Testis (tissue), 3 donors: ENCODE measurements around the gene SPARC. TPM values are rescaled to one million over a fixed set of nuclear protein-coding genes. Genes with fewer than 3 reads are reported as not detected.

Experiments
- DNase-seq: peaks from one replicate; pipeline ENCODE4 v3.0.0-alpha.2; 2019
- H3K27ac ChIP-seq, 2 donors: fragments of 200-600 bp; sonication (generic); one replicate each; pipeline ENCODE4 v1.5.1; 2019
- H3K27me3 ChIP-seq: fragments of 200-600 bp; sonication (generic); one replicate; pipeline ENCODE4 v1.5.1; 2019
- H3K36me3 ChIP-seq: fragments of 200-600 bp; sonication (generic); one replicate; pipeline ENCODE4 v1.5.1; 2017; ENCODE audit warnings: low read depth; ENCODE audit errors: missing control alignments
- H3K4me1 ChIP-seq: fragments of 200-600 bp; sonication (generic); one replicate; pipeline ENCODE4 v1.5.1; 2019
- H3K4me3 ChIP-seq, 2 donors: fragments of 200-600 bp; sonication (generic); one replicate each; pipeline ENCODE4 v1.5.1; 2017 to 2019
- H3K9me3 ChIP-seq: fragments of 200-600 bp; sonication (generic); one replicate; pipeline ENCODE4 v1.5.1; 2017
- POLR2A ChIP-seq: fragments of 450-650 bp; IDR thresholded peaks from one replicate; pipeline ENCODE4 v1.6.1; 2017; ENCODE audit warnings: antibody characterized with exemption, mild to moderate bottlenecking, moderate library complexity
- WGBS, 2 donors: methylation state at CpG; one replicate each; pipeline ENCODE4 v1.1.5; 2018; 5-methylcytosine and 5-hydroxymethylcytosine counted together
- intact Hi-C: fragments of 100-400 bp; cut with DNase I; formaldehyde crosslinking; loops from one replicate; pipeline ENCODE4 v1.15.1; 2023; ENCODE audit warnings: low total_unique reads
- polyA plus RNA-seq: library from polyadenylated mRNA; stranded (reverse); fragments of 350-450 nt; fragmentation: Illumina TruSeq; extraction: RNeasy Lipid Tissue Mini Kit (QIAGEN cat#74804); gene quantifications from one replicate; pipeline ENCODE4 v1.2.3, GENCODE V29; 2014; ENCODE audit warnings: low read depth, low replicate concordance; ENCODE audit not compliant: insufficient read depth
- total RNA-seq, 2 donors: library from RNA; depleted of rRNA; stranded (reverse); fragments of >200 nt; gene quantifications; one replicate each; pipeline ENCODE4 v1.2.3, GENCODE V29; 2016
- TF ChIP-seq, protein P1 (sequence below), 3 experiments: fragments of 450-650 bp in 2 of 3; fragments of 200-600 bp in 1 of 3; sonication (generic) in 1 of 3; IDR thresholded peaks; one replicate each; pipeline ENCODE4 v1.5.1; 2016 to 2019; ENCODE audit warnings: antibody characterized with exemption in 3 of 3, mild to moderate bottlenecking in 2 of 3, moderate library complexity in 1 of 3

The SPARC gene
- total and polyA plus RNA-seq, 3 donors from 2014 or later: 1,884 to 3,080 (median 2,585) TPM

DNA sequence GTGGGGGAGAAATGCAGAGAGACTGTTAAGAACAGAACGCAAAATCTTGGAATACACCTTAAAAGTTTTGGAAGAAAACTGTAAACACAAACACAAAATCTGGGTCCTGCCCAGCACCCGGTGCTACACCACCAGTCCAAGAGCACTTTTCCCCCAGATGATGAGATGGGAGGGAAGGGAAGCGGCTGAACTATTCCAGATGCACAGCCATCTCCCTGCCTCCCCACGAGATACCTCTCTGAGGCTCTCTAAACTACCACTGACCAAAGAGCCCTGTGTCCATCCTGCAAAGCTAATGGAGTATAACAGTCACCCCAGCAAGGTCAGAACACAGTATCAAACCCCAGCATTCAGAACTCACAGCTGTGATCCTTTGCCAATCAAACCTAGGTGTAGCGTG, 8.0 kb downstream of the SPARC start:
- TF ChIP-seq POLR2A: no peak
- TF ChIP-seq, protein P1, sequence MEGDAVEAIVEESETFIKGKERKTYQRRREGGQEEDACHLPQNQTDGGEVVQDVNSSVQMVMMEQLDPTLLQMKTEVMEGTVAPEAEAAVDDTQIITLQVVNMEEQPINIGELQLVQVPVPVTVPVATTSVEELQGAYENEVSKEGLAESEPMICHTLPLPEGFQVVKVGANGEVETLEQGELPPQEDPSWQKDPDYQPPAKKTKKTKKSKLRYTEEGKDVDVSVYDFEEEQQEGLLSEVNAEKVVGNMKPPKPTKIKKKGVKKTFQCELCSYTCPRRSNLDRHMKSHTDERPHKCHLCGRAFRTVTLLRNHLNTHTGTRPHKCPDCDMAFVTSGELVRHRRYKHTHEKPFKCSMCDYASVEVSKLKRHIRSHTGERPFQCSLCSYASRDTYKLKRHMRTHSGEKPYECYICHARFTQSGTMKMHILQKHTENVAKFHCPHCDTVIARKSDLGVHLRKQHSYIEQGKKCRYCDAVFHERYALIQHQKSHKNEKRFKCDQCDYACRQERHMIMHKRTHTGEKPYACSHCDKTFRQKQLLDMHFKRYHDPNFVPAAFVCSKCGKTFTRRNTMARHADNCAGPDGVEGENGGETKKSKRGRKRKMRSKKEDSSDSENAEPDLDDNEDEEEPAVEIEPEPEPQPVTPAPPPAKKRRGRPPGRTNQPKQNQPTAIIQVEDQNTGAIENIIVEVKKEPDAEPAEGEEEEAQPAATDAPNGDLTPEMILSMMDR (IDR thresholded peaks at IDR 0.05): no peak
- intact Hi-C loops: no loop called here
- WGBS, 2 donors: 39 to 53% methylated on average over 5 of the region's 5 CpGs
- no peaks in the 10 kb centered on the region for H3K9me3 ChIP-seq
- no peaks in the 10 kb centered on the region for H3K36me3 ChIP-seq
- peaks cover 86% of the 10 kb centered on the region for H3K4me1 ChIP-seq
- H3K27ac ChIP-seq: peak overlapping the region; percentile 88 to 93
- no peak for DNase-seq
- H3K4me3 ChIP-seq: no peak overlapping the region
- H3K27me3 ChIP-seq: no peaks in the 10 kb centered on the region

DNA sequence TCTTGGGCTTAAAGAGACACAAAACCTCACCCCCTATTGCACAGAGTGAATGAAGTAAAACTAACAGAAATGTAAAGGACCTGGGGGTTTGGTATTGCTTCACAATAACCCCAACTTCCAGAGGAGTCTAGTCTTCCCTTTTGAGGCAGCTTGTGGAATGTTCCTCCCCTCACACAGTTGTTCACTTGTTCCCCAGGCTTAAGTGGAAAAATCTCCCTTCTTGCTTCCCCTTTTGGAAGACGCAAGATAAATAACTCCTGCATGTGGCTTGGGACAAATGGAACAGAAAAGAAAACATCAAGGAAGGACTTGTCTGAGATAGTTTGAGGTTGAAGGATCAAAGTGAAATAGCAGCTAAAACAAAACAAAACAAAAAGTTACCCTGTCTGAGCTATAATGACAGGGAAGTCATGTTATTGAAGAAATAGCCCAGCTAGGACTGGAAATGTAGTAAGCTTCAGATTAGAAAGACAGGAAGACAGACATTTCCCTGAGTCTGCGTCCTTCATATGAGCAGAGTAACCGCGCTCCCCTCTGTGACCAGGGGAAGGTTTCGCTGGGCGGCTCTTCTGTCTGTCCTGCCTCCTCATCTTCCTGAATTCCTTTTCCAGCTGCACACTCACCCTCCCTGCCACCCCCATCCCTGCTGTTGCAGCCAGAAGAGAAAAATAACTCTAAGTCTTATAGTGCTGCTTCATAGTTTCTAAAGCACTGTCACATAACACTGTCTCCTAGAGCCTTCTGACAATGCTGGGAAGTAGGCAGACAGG, 8.8 kb downstream of the SPARC start:
- 33 to 53% methylated on average over 6 of the region's 6 CpGs for WGBS, 2 donors
- H3K36me3 ChIP-seq: no peaks in the 10 kb centered on the region
- peak overlapping the region; percentile 88 to 93 for H3K27ac ChIP-seq

DNA sequence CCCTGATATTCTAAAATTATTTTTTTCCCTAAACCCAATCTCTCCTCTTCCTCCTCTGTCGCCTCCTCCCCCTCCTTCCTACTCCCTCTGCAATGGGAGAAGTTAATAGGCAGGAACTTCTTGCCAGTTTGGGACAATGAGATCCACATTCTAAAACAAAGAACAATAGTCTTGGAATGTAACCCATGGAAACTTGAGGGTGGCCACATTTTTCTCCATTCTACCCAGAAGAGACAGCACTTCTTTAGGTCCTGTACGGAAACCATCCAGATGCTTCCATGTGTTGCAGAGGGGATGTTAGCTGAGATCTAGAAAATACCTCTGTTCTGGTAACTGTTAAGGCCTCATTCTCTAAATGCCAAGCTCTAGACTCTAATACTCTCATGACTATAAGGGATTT, 10.0 kb downstream of the SPARC start:
- Histone ChIP-seq H3K4me1 (peaks cover 87% of the 10 kb centered on the region), H3K36me3 (no peaks in the 10 kb centered on the region), H3K9me3 (no peaks in the 10 kb centered on the region), H3K27me3 (no peaks in the 10 kb centered on the region), H3K27ac (peak overlapping the region; percentile 88 to 93), H3K4me3 (no peak overlapping the region)
- intact Hi-C loops: no loop called here
- TF ChIP-seq POLR2A: no peak
- TF ChIP-seq, protein P1 (IDR thresholded peaks at IDR 0.05): no peak
- no peak for DNase-seq
- WGBS, 2 donors: 29 to 38% methylated on average over 2 of the region's 2 CpGs

More for the DNA sequence above, 8.8 kb downstream of the SPARC start:
- no peak for DNase-seq
- no peaks in the 10 kb centered on the region for H3K9me3 ChIP-seq
- intact Hi-C loops: no loop called here
- peaks cover 85% of the 10 kb centered on the region for H3K4me1 ChIP-seq
- no peaks in the 10 kb centered on the region for H3K27me3 ChIP-seq
- H3K4me3 ChIP-seq: no peak overlapping the region
- TF ChIP-seq POLR2A: no peak
- TF ChIP-seq, protein P1 (IDR thresholded peaks at IDR 0.05): no peak

DNA sequence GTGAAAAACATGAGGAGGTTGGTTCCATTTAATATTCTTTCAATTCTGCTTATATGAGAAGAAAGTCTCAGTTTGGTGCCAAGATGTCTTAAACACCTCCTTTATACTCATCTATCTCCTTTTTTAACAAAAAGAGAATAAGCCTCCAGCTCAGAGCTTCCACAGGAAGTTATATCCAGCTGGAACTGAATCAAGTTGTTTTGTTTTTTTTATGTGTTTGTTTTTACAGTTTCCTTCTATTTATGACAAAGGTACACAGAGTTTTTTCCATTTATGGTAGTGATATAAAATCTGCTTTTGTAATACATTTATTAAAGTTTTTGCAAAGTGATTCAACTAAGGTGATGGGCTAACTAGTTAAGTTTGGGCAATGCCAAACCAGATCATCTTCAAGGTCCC, 10.4 kb downstream of the SPARC start:
- no peak for DNase-seq
- H3K27ac ChIP-seq: peak overlapping the region; percentile 88 to 93
- TF ChIP-seq, protein P1 (IDR thresholded peaks at IDR 0.05): no peak
- no peaks in the 10 kb centered on the region for H3K9me3 ChIP-seq
- no peaks in the 10 kb centered on the region for H3K27me3 ChIP-seq
- intact Hi-C loops: no loop called here
- H3K36me3 ChIP-seq: no peaks in the 10 kb centered on the region
- H3K4me3 ChIP-seq: no peak overlapping the region
- peaks cover 87% of the 10 kb centered on the region for H3K4me1 ChIP-seq
